ENCODE data around the gene ALX3. TPM values are rescaled to one million over a fixed set of nuclear protein-coding genes. Genes with fewer than 3 reads are reported as not detected.

Gene ALX3
- total and polyA plus RNA-seq, 2 of the 8 experiments (the other 6 are each of a cell fraction or from before 2014, with no cell fraction given) = 0.20 TPM; not detected in 1

DNA sequence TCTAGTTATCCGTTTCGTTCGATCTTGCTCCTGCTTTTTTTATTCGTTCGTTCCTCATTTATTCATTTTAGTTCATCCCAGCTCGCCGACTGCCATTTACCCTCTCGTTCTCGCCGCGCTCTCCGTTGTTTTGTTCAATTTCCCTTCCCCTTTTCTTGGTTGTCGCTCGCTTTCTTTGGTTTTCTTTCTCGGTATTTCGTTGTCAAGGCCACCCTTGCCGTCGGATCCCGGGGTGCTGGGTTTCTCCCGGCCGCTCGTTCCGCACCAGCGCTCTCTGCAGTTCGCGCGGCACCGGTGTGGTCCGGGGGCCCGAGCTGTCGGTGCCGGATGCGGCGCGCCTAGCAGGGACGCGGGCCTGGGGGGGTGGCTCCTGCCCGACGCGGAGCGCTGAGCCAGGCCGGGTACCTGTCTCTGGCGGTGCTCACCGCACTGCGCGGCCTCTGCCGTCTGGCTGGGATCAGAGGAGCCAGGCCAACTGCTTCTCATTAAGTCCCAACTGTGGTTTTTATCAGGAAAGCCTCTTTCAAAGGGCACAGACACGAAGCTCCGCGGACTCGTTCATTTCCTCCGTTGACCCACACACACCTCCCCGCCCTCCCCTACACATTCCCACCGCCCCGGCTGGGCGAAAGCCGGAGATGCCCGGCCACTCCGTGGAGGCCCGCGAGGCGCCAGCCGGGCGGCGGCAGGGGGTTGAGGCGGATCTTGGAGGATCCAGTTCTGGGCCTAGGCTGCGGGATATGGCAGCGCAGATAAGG, 1.6 kb downstream of the ALX3 start:
- Histone ChIP-seq H3K4ac (replicated peaks; ENCODE audit: insufficient read length, low read depth, low read length) (no peak overlapping the region), H3K23me2 (ENCODE audit: low read depth, low read length) (peaks cover 7% of the 10 kb centered on the region; the same call in 1 of the 2 replicates), H3K36me3 (ENCODE audit: control insufficient read depth in 2 of 4, insufficient read depth in 4 of 4, low read length in 3 of 4) (peaks cover 0 to 8% (median 0%) of the 10 kb centered on the region in 4 experiments; a peak in 3 of 8 replicates), H4K20me1 (replicated peaks in 1 of 2; ENCODE audit: control insufficient read depth in 1 of 2, insufficient read depth in 2 of 2, low read length in 2 of 2) (peaks cover 7 to 10% of the 10 kb centered on the region in 2 experiments), H2AFZ (ENCODE audit: low read length) (no peak overlapping the region), H3K9me3 (ENCODE audit: insufficient read depth in 2 of 2, low read depth in 1 of 2, low read length in 1 of 2) (no peaks in the 10 kb centered on the region; a peak in 1 of 4 replicates), H2BK20ac (ENCODE audit: low read length) (no peak overlapping the region), H3K18ac (ENCODE audit: extremely low read depth, low read length) (no peak overlapping the region; the same call in 1 of the 2 replicates), H3K56ac (replicated peaks; ENCODE audit: insufficient read length, low read depth, low read length) (no peak overlapping the region), H3K23ac (ENCODE audit: insufficient read length) (no peak overlapping the region), H2BK5ac (ENCODE audit: low read depth, low read length) (no peak overlapping the region), H3K27me3 (replicated peaks in 1 of 4; ENCODE audit: control insufficient read depth in 3 of 4, extremely low read depth in 1 of 4, insufficient read depth in 3 of 4, low read length in 3 of 4) (peaks cover 62 to 93% (median 83%) of the 10 kb centered on the region in 4 experiments), H4K5ac (ENCODE audit: insufficient read length, low read depth, low read length) (no peak overlapping the region), H3K79me2 (ENCODE audit: control insufficient read depth in 1 of 2, insufficient read depth in 2 of 2, low read length in 2 of 2) (no peaks in the 10 kb centered on the region), H3K4me1 (replicated peaks in 1 of 4; ENCODE audit: control insufficient read depth in 3 of 4, insufficient read depth in 4 of 4, low read length in 3 of 4) (peaks cover 3 to 31% (median 15%) of the 10 kb centered on the region in 4 experiments; a peak in 6 of 7 replicates), H3K9ac (replicated peaks in 1 of 4; ENCODE audit: extremely low read depth in 1 of 4, low read depth in 3 of 4, low read length in 3 of 4) (no peak overlapping the region), H3K4me2 (ENCODE audit: insufficient read depth in 1 of 2, low read depth in 2 of 2, low read length in 2 of 2) (peak overlapping the region; percentile 62 to 71), H3K27ac (ENCODE audit: low read depth, low read length) (no peak overlapping the region), H3K14ac (ENCODE audit: insufficient read length) (no peak overlapping the region), H2AK5ac (ENCODE audit: low read depth, low read length) (no peak overlapping the region), H2BK15ac (ENCODE audit: low read length) (no peak overlapping the region), H3K4me3 (ENCODE audit: extremely low read depth in 1 of 4, insufficient read depth in 2 of 4, low read depth in 3 of 4, low read length in 4 of 4) (peak overlapping the region in 2 of 4 experiments; percentile 43 to 56; a peak in 5 of 8 replicates), H2BK120ac (replicated peaks; ENCODE audit: low read depth, low read length) (no peak overlapping the region), H2BK12ac (ENCODE audit: low read depth, low read length) (0 out of 2 replicates have a peak overlapping the region, but pooled peaks have one; percentile 27), H4K91ac (replicated peaks; ENCODE audit: insufficient read length, low read length) (no peak overlapping the region), H3K79me1 (ENCODE audit: low read depth, low read length) (no peaks in the 10 kb centered on the region), H4K8ac (ENCODE audit: extremely low read depth, insufficient read depth, low read length) (no peak overlapping the region; the same call in 1 of the 2 replicates)
- FAIRE-seq = no peak
- WGBS, 2 experiments (ENCODE audit: extremely low coverage in 1 of 2, insufficient coverage in 1 of 2, insufficient read length in 1 of 2, insufficient replicate concordance in 2 of 2, low coverage in 1 of 2, low lambda C conversion rate in 2 of 2, missing lambda C conversion rate in 1 of 2) = 4% methylated on average over 43 of the region's 68 CpGs; no CpG with 5 or more reads in 1 of the 2 experiments
- ChIA-PET POLR2A (ENCODE audit: partially characterized antibody) (interaction anchor here (1.0 to 2.5 kb wide), 7 partner anchors 9 to 277 kb away, joined by 3 to 11 read pairs (median 5); no protein-coding TSS in a partner anchor), CTCF (ENCODE audit: partially characterized antibody) (interaction anchor here (1.1 to 52.4 kb wide), 3 partner anchors 15 to 291 kb away, joined by 3 to 1450 read pairs (median 1450); partner anchors contain the start of genes ALX3 and STRIP1)
- no peak for TF ChIP-seq ZNF274 (IDR thresholded peaks at IDR 0.05; ENCODE audit: borderline replicate concordance, extremely low read depth, low read length)
- TF ChIP-seq KDM4A (IDR thresholded peaks at IDR 0.05; ENCODE audit: low read depth, low read length, severe bottlenecking) = no peak
- peak; percentile 100 for TF ChIP-seq RNF2 (IDR thresholded peaks at IDR 0.05; ENCODE audit: borderline replicate concordance, low read depth, low read length, missing control alignments, poor library complexity, severe bottlenecking)
- peak; percentile 100 for TF ChIP-seq CBX8 (IDR thresholded peaks at IDR 0.05; ENCODE audit: borderline replicate concordance, low read depth, low read length)
- peak in 1 of 2 experiments; percentile 66 for DNase-seq (ENCODE audit: low read depth in 1 of 2, low spot score in 2 of 2)

Measured in H1 (cell line).